CD4-positive, alpha-beta T cell (primary cell): ENCODE results near the gene PLEKHA1. TPM values are rescaled to one million over a fixed set of nuclear protein-coding genes. Genes with fewer than 3 reads are reported as not detected.

Source experiments
- ATAC-seq: fragments of 200-7000 bp; cut with Tn5 transposase; one replicate; pipeline ENCODE4 v1.10.0; 2022; ENCODE audit warnings: mild to moderate bottlenecking; ENCODE audit not compliant: poor library complexity
- CTCF ChIA-PET: fragments of 350-600 bp; sonication (Branson Sonifier 250); formaldehyde crosslinking; loops from one replicate; lab custom pipeline; 2021; ENCODE audit warnings: antibody characterized with exemption, inconsistent platforms; lab: Charles Lee
- POLR2A ChIA-PET: fragments of 350-600 bp; sonication (Branson Sonifier 250); formaldehyde crosslinking; loops from one replicate; lab custom pipeline; 2021; ENCODE audit warnings: antibody characterized with exemption, inconsistent platforms; lab: Charles Lee
- DNase-seq, 14 experiments: peaks; one replicate each; pipeline ENCODE4 v3.0.0-alpha.2; 2013 to 2020; ENCODE audit warnings: mixed read lengths in 2 of 14
- H3K27ac ChIP-seq, 2 donors: one replicate each; pipeline versions ENCODE4 v1.5.1 to v1.7.0; 2013; ENCODE audit warnings: low read length in 2 of 2, low read depth in 1 of 2, mild to moderate bottlenecking in 1 of 2
- H3K27me3 ChIP-seq, 2 experiments: 1 replicate in 1 of 2; 2 replicates in 1 of 2; pipeline versions ENCODE4 v1.6.1 to v1.7.0; 2013; ENCODE audit warnings: low read length in 2 of 2, control low read depth in 1 of 2, mild to moderate bottlenecking in 1 of 2, moderate library complexity in 1 of 2; ENCODE audit not compliant: insufficient read depth in 2 of 2, control insufficient read depth in 1 of 2
- H3K36me3 ChIP-seq: one replicate; pipeline ENCODE4 v1.6.1; 2013; ENCODE audit warnings: low read length, control low read depth; ENCODE audit not compliant: insufficient read depth
- H3K4me1 ChIP-seq: one replicate; pipeline ENCODE4 v1.6.1; 2013; ENCODE audit warnings: low read length, control low read depth; ENCODE audit not compliant: insufficient read depth
- H3K4me3 ChIP-seq: one replicate; pipeline ENCODE4 v1.5.1; 2013; ENCODE audit warnings: mild to moderate bottlenecking, low read length, moderate library complexity
- H3K9me3 ChIP-seq, 2 experiments: 1 replicate in 1 of 2; 2 replicates in 1 of 2; pipeline versions ENCODE4 v1.6.1 to v1.7.0; 2013; ENCODE audit warnings: low read length in 2 of 2, mild to moderate bottlenecking in 2 of 2, control low read depth in 1 of 2, moderate library complexity in 1 of 2; ENCODE audit not compliant: control insufficient read depth in 1 of 2, insufficient read depth in 1 of 2
- H3K27ac Mint-ChIP-seq: one replicate; pipeline ENCODE4 v1.8.0; 2020; ENCODE audit warnings: mixed read lengths
- H3K27me3 Mint-ChIP-seq: one replicate; pipeline ENCODE4 v1.8.0; 2021; ENCODE audit warnings: mixed read lengths
- H3K36me3 Mint-ChIP-seq: one replicate; pipeline ENCODE4 v1.8.0; 2021; ENCODE audit warnings: low read depth, mixed read lengths
- H3K4me1 Mint-ChIP-seq: one replicate; pipeline ENCODE4 v1.8.0; 2021; ENCODE audit warnings: low read depth, mixed read lengths
- H3K4me3 Mint-ChIP-seq: one replicate; pipeline ENCODE4 v1.8.0; 2020; ENCODE audit warnings: mild to moderate bottlenecking, mixed read lengths
- H3K9me3 Mint-ChIP-seq: one replicate; pipeline ENCODE4 v1.8.0; 2020; ENCODE audit warnings: mixed read lengths
- CTCF ChIP-seq: fragments of 200-600 bp; IDR thresholded peaks from one replicate; pipeline ENCODE4 v1.8.0; 2022; ENCODE audit warnings: antibody characterized with exemption, mild to moderate bottlenecking
- intact Hi-C, 2 experiments: fragments of 100-400 bp; cut with DNase I in 1 of 2; cut with micrococcal nuclease in 1 of 2; formaldehyde crosslinking; loops; one replicate each; pipeline versions ENCODE4 v1.15.1 to v1.9.0; 2023 to 2025; cut with DNase I, micrococcal nuclease
- total RNA-seq, 174 experiments: library from RNA in 2 of 174; stranded (reverse) in 2 of 174; gene quantifications; one replicate each; pipeline ENCODE4 v1.2.3 and lab custom pipeline; 2021 to 2026

The PLEKHA1 gene
- total RNA-seq, 2 experiments from 2014 or later = 24.9 to 26.8 TPM

GRCh38 chr10:122446668-122447423 lies 72.3 kb downstream of the PLEKHA1 start:
- peaks cover 0 to 5% of the 10 kb centered on the region in 2 experiments for H3K27me3 ChIP-seq
- intact Hi-C loops = no loop called here
- no peak overlapping the region for H3K27ac ChIP-seq
- POLR2A ChIA-PET = no interaction called here
- Mint-ChIP-seq H3K27me3 (peaks cover 23% of the 10 kb centered on the region), H3K36me3 (no peaks in the 10 kb centered on the region), H3K4me1 (no peaks in the 10 kb centered on the region), H3K9me3 (no peaks in the 10 kb centered on the region), H3K4me3 (no peak overlapping the region), H3K27ac (no peak overlapping the region)
- no peaks in the 10 kb centered on the region for H3K9me3 ChIP-seq
- H3K4me1 ChIP-seq = no peaks in the 10 kb centered on the region
- no peaks in the 10 kb centered on the region for H3K36me3 ChIP-seq
- no peak for TF ChIP-seq CTCF
- no peak for DNase-seq
- CTCF ChIA-PET = interaction anchor here (1.8 kb wide), 1 partner anchor 12 kb away, joined by 4 read pairs; no protein-coding TSS in a partner anchor
- no peak for ATAC-seq
- no peak overlapping the region for H3K4me3 ChIP-seq

- Histone ChIP-seq H3K9me3 (no peaks in the 10 kb centered on the region), H3K4me1 (no peaks in the 10 kb centered on the region), H3K27me3 (peaks cover 2 to 5% of the 10 kb centered on the region in 2 experiments), H3K36me3 (no peaks in the 10 kb centered on the region), H3K27ac (no peak overlapping the region), H3K4me3 (no peak overlapping the region)
- Mint-ChIP-seq H3K4me3 (no peak overlapping the region), H3K27me3 (peaks cover 31% of the 10 kb centered on the region), H3K4me1 (no peaks in the 10 kb centered on the region), H3K36me3 (no peaks in the 10 kb centered on the region), H3K9me3 (no peaks in the 10 kb centered on the region), H3K27ac (no peak overlapping the region)
- ATAC-seq (no peak), DNase-seq (no peak)
- ChIA-PET CTCF (no interaction called here), POLR2A (no interaction called here)
- intact Hi-C loops = no loop called here
- TF ChIP-seq CTCF = no peak
Measured at GRCh38 chr10:122448600-122448999, 74.1 kb downstream of the PLEKHA1 start.

- Histone ChIP-seq H3K36me3 (no peaks in the 10 kb centered on the region), H3K27me3 (peaks cover 2 to 5% of the 10 kb centered on the region in 2 experiments), H3K27ac (no peak overlapping the region), H3K4me1 (no peaks in the 10 kb centered on the region), H3K4me3 (no peak overlapping the region), H3K9me3 (no peaks in the 10 kb centered on the region)
- no peak for TF ChIP-seq CTCF
- Mint-ChIP-seq H3K4me3 (no peak overlapping the region), H3K27ac (no peak overlapping the region), H3K9me3 (no peaks in the 10 kb centered on the region), H3K36me3 (no peaks in the 10 kb centered on the region), H3K27me3 (peaks cover 33% of the 10 kb centered on the region), H3K4me1 (no peaks in the 10 kb centered on the region)
- intact Hi-C loops = no loop called here
- ChIA-PET POLR2A (no interaction called here), CTCF (no interaction called here)
- ATAC-seq (no peak), DNase-seq (no peak)
Measured at GRCh38 chr10:122449153-122449552, 74.6 kb downstream of the PLEKHA1 start.
